ENCODE measurements around the gene HCFC2.
A peak's percentile ranks its signal among the peaks of the same experiment; 100 is the strongest.

Gene HCFC2

GRCh38 chr12:104056419-104056972 is 7.8 kb upstream of the HCFC2 start:
- Histone ChIP-seq H3K4me1 (ENCODE audit: control insufficient read depth, insufficient read depth, low read length) (no peaks in the 10 kb centered on the region), H3K27ac (ENCODE audit: insufficient read depth, low read depth, low read length, poor library complexity, severe bottlenecking) (no peak overlapping the region), H3K27me3 (ENCODE audit: control insufficient read depth, insufficient read depth, low read length, poor library complexity, severe bottlenecking) (no peaks in the 10 kb centered on the region), H3K36me3 (ENCODE audit: control insufficient read depth, insufficient read depth, low read length) (no peaks in the 10 kb centered on the region), H3K4me3 (ENCODE audit: insufficient read depth, low read depth, low read length) (no peak overlapping the region), H3K9me3 (ENCODE audit: control insufficient read depth, low read length) (no peaks in the 10 kb centered on the region)
- WGBS, 2 experiments: 92% methylated on average over 4 of the region's 4 CpGs

GRCh38 chr12:104057771-104058197 is 6.5 kb upstream of the HCFC2 start:
- no peak overlapping the region for H3K4me3 ChIP-seq (ENCODE audit: insufficient read depth, low read depth, low read length)
- 0% methylated on average over 1 of the region's 1 CpG for WGBS, 2 experiments
- H3K36me3 ChIP-seq (ENCODE audit: control insufficient read depth, insufficient read depth, low read length): no peaks in the 10 kb centered on the region
- H3K4me1 ChIP-seq (ENCODE audit: control insufficient read depth, insufficient read depth, low read length): no peaks in the 10 kb centered on the region
- no peaks in the 10 kb centered on the region for H3K9me3 ChIP-seq (ENCODE audit: control insufficient read depth, low read length)
- no peak overlapping the region for H3K27ac ChIP-seq (ENCODE audit: insufficient read depth, low read depth, low read length, poor library complexity, severe bottlenecking)
- H3K27me3 ChIP-seq (ENCODE audit: control insufficient read depth, insufficient read depth, low read length, poor library complexity, severe bottlenecking): no peaks in the 10 kb centered on the region

- 85 to 90% methylated on average over 4 of the region's 4 CpGs for WGBS, 2 experiments
- Histone ChIP-seq H3K9me3 (ENCODE audit: control insufficient read depth, low read length) (no peaks in the 10 kb centered on the region), H3K4me3 (ENCODE audit: insufficient read depth, low read depth, low read length) (no peak overlapping the region), H3K36me3 (ENCODE audit: control insufficient read depth, insufficient read depth, low read length) (no peaks in the 10 kb centered on the region), H3K27ac (ENCODE audit: insufficient read depth, low read depth, low read length, poor library complexity, severe bottlenecking) (no peak overlapping the region), H3K4me1 (ENCODE audit: control insufficient read depth, insufficient read depth, low read length) (no peaks in the 10 kb centered on the region), H3K27me3 (ENCODE audit: control insufficient read depth, insufficient read depth, low read length, poor library complexity, severe bottlenecking) (peaks cover 5% of the 10 kb centered on the region)
Observed at GRCh38 chr12:104058802-104059201, 5.5 kb upstream of the HCFC2 start.

- no peaks in the 10 kb centered on the region for H3K9me3 ChIP-seq (ENCODE audit: control insufficient read depth, low read length)
- no peak overlapping the region for H3K27ac ChIP-seq (ENCODE audit: insufficient read depth, low read depth, low read length, poor library complexity, severe bottlenecking)
- no peaks in the 10 kb centered on the region for H3K4me1 ChIP-seq (ENCODE audit: control insufficient read depth, insufficient read depth, low read length)
- no peaks in the 10 kb centered on the region for H3K36me3 ChIP-seq (ENCODE audit: control insufficient read depth, insufficient read depth, low read length)
- no peak overlapping the region for H3K4me3 ChIP-seq (ENCODE audit: insufficient read depth, low read depth, low read length)
- 81 to 87% methylated on average over 2 of the region's 2 CpGs for WGBS, 2 experiments
- peaks cover 8% of the 10 kb centered on the region for H3K27me3 ChIP-seq (ENCODE audit: control insufficient read depth, insufficient read depth, low read length, poor library complexity, severe bottlenecking)
Observed at GRCh38 chr12:104059963-104060362, 4.4 kb upstream of the HCFC2 start.

GRCh38 chr12:104060791-104061190 is 3.5 kb upstream of the HCFC2 start:
- 55 to 58% methylated on average over 2 of the region's 2 CpGs for WGBS, 2 experiments
- no peaks in the 10 kb centered on the region for H3K36me3 ChIP-seq (ENCODE audit: control insufficient read depth, insufficient read depth, low read length)
- peaks cover 6% of the 10 kb centered on the region for H3K4me1 ChIP-seq (ENCODE audit: control insufficient read depth, insufficient read depth, low read length)
- no peak overlapping the region for H3K27ac ChIP-seq (ENCODE audit: insufficient read depth, low read depth, low read length, poor library complexity, severe bottlenecking)
- H3K27me3 ChIP-seq (ENCODE audit: control insufficient read depth, insufficient read depth, low read length, poor library complexity, severe bottlenecking): peaks cover 16% of the 10 kb centered on the region
- H3K9me3 ChIP-seq (ENCODE audit: control insufficient read depth, low read length): no peaks in the 10 kb centered on the region
- no peak overlapping the region for H3K4me3 ChIP-seq (ENCODE audit: insufficient read depth, low read depth, low read length)

- Histone ChIP-seq H3K4me1 (ENCODE audit: control insufficient read depth, insufficient read depth, low read length) (peaks cover 6% of the 10 kb centered on the region), H3K27ac (ENCODE audit: insufficient read depth, low read depth, low read length, poor library complexity, severe bottlenecking) (no peak overlapping the region), H3K4me3 (ENCODE audit: insufficient read depth, low read depth, low read length) (peak overlapping the region; percentile 88), H3K9me3 (ENCODE audit: control insufficient read depth, low read length) (no peaks in the 10 kb centered on the region), H3K27me3 (ENCODE audit: control insufficient read depth, insufficient read depth, low read length, poor library complexity, severe bottlenecking) (peaks cover 19% of the 10 kb centered on the region), H3K36me3 (ENCODE audit: control insufficient read depth, insufficient read depth, low read length) (no peaks in the 10 kb centered on the region)
- WGBS, 2 experiments: 3 to 9% methylated on average over 7 of the region's 7 CpGs
Observed at GRCh38 chr12:104063712-104064030, 660 bp upstream of the HCFC2 start.

GRCh38 chr12:104064842-104065427 is 604 bp downstream of the HCFC2 start:
- H3K36me3 ChIP-seq (ENCODE audit: control insufficient read depth, insufficient read depth, low read length): no peaks in the 10 kb centered on the region
- H3K9me3 ChIP-seq (ENCODE audit: control insufficient read depth, low read length): no peaks in the 10 kb centered on the region
- H3K27me3 ChIP-seq (ENCODE audit: control insufficient read depth, insufficient read depth, low read length, poor library complexity, severe bottlenecking): peaks cover 19% of the 10 kb centered on the region
- H3K4me3 ChIP-seq (ENCODE audit: insufficient read depth, low read depth, low read length): peak overlapping the region; percentile 88
- no peak overlapping the region for H3K27ac ChIP-seq (ENCODE audit: insufficient read depth, low read depth, low read length, poor library complexity, severe bottlenecking)
- peaks cover 6% of the 10 kb centered on the region for H3K4me1 ChIP-seq (ENCODE audit: control insufficient read depth, insufficient read depth, low read length)
- WGBS, 2 experiments: 3% methylated on average over 41 of the region's 41 CpGs

- Histone ChIP-seq H3K9me3 (ENCODE audit: control insufficient read depth, low read length) (no peaks in the 10 kb centered on the region), H3K27me3 (ENCODE audit: control insufficient read depth, insufficient read depth, low read length, poor library complexity, severe bottlenecking) (no peaks in the 10 kb centered on the region), H3K4me1 (ENCODE audit: control insufficient read depth, insufficient read depth, low read length) (no peaks in the 10 kb centered on the region), H3K27ac (ENCODE audit: insufficient read depth, low read depth, low read length, poor library complexity, severe bottlenecking) (no peak overlapping the region), H3K4me3 (ENCODE audit: insufficient read depth, low read depth, low read length) (no peak overlapping the region), H3K36me3 (ENCODE audit: control insufficient read depth, insufficient read depth, low read length) (no peaks in the 10 kb centered on the region)
- WGBS, 2 experiments: 92 to 93% methylated on average over 2 of the region's 2 CpGs
Observed at GRCh38 chr12:104072099-104072498, 7.8 kb downstream of the HCFC2 start.

GRCh38 chr12:104073699-104074098 is 9.4 kb downstream of the HCFC2 start:
- 100% methylated on average over 1 of the region's 1 CpG; no CpG with 5 or more reads in 1 of the 2 experiments for WGBS, 2 experiments
- Histone ChIP-seq H3K4me3 (ENCODE audit: insufficient read depth, low read depth, low read length) (no peak overlapping the region), H3K9me3 (ENCODE audit: control insufficient read depth, low read length) (no peaks in the 10 kb centered on the region), H3K27me3 (ENCODE audit: control insufficient read depth, insufficient read depth, low read length, poor library complexity, severe bottlenecking) (no peaks in the 10 kb centered on the region), H3K36me3 (ENCODE audit: control insufficient read depth, insufficient read depth, low read length) (no peaks in the 10 kb centered on the region), H3K4me1 (ENCODE audit: control insufficient read depth, insufficient read depth, low read length) (no peaks in the 10 kb centered on the region), H3K27ac (ENCODE audit: insufficient read depth, low read depth, low read length, poor library complexity, severe bottlenecking) (no peak overlapping the region)

- Histone ChIP-seq H3K4me3 (ENCODE audit: insufficient read depth, low read depth, low read length) (no peak overlapping the region), H3K36me3 (ENCODE audit: control insufficient read depth, insufficient read depth, low read length) (no peaks in the 10 kb centered on the region)
- 91 to 100% methylated on average over 1 of the region's 1 CpG for WGBS, 2 experiments
Observed at GRCh38 chr12:104079024-104079423, 14.7 kb downstream of the HCFC2 start.

More at GRCh38 chr12:104079024-104079423, 14.7 kb downstream of the HCFC2 start:
- no peak overlapping the region for H3K27ac ChIP-seq (ENCODE audit: insufficient read depth, low read depth, low read length, poor library complexity, severe bottlenecking)
- no peaks in the 10 kb centered on the region for H3K27me3 ChIP-seq (ENCODE audit: control insufficient read depth, insufficient read depth, low read length, poor library complexity, severe bottlenecking)
- no peaks in the 10 kb centered on the region for H3K4me1 ChIP-seq (ENCODE audit: control insufficient read depth, insufficient read depth, low read length)
- H3K9me3 ChIP-seq (ENCODE audit: control insufficient read depth, low read length): no peaks in the 10 kb centered on the region
